HG03060 (cell line): ENCODE data around the gene SMARCA4.
A peak's percentile ranks its signal among the peaks of the same experiment; 100 is the strongest.
"Not testable (repeated sequence)": the region's sequence is repeated elsewhere in the genome, so short reads cannot be mapped to it uniquely, and the experiment has no call there.

Experiments used
- ATAC-seq: cut with Tn5 transposase; IDR thresholded peaks from one replicate; pipeline ENCODE4 v1.9.1; 2021; ENCODE audit warnings: low read depth, moderate number of reproducible peaks; ENCODE audit not compliant: unreplicated experiment

SMARCA4 gene

DNA sequence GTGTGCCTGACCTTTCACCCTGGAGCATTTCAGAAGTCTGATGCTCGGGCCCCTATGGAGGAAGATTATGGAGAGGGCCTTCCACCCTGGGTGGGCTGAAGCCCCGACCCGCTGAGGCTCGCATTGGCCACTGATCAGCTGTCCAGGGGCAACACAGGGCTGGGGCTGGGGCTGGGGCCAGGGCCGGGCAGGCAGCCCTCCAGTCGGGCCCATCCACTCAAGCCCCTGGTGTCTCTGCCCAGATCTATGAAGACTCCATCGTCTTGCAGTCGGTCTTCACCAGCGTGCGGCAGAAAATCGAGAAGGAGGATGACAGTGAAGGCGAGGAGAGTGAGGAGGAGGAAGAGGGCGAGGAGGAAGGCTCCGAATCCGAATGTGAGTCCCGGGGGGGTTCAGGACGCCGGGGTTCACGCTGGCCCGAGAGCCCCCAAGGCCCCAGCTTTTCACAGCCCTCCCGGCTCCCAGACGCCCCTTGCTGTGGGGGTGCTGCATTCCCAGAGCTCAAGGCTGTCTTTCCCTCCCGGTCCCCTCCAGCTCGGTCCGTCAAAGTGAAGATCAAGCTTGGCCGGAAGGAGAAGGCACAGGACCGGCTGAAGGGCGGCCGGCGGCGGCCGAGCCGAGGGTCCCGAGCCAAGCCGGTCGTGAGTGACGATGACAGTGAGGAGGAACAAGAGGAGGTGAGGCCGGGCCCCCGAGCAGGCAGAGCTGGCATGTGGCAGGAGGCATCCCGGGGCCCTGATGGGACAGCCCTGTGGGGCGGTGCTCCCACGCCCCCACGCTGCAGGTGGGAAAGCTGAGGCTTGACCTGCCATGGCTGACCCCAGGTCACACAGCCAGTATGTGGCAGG, 98.9 kb downstream of the SMARCA4 start:
- ATAC-seq = no peak

- no peak for ATAC-seq
These were observed 101.1 kb downstream of the SMARCA4 start for GRCh38 chr19:11061952-11062351.

GRCh38 chr19:11063434-11063833, 102.6 kb downstream of the SMARCA4 start:
- no peak for ATAC-seq

GRCh38 chr19:11064831-11065303, 104.0 kb downstream of the SMARCA4 start:
- ATAC-seq = no peak

- no peak for ATAC-seq
These were observed 105.5 kb downstream of the SMARCA4 start for GRCh38 chr19:11066326-11066725.

DNA sequence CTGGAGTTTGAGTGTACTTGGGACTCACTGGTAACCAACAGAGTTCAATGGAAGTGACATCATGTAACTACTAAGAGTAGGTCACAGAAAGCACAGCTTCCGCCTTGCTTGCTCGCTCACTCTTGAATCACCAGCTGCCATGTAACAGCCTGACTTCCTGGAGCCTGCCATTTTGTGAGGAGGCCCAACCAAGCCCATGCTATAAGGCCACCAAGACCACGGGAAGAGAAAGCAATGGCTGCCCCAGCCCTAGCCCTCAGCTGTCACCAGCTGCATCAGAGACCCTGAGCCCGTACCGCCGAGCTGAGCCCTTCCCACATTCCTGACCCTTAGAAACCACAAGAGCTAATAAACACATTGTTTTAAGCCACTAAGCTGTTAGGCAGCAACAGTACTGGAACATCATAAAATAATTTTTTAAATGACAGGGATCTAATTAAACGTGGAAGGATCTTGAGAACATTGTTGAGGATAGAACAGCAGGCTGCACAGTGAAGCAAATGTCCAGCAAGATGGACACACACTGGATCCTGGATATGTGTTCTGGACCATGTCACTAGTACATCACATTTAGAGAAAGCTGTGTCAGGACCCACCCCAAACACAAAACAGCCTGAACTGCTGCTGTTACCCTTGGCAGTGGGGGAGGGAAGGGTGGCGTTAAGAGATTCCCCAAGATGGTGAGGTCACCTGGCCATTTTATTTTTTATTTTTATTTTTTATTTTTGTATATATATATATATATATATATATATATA, 106.7 kb downstream of the SMARCA4 start:
- no peak for ATAC-seq

GRCh38 chr19:11069561-11069960, 108.7 kb downstream of the SMARCA4 start:
- ATAC-seq = no peak

GRCh38 chr19:11070123-11070522, 109.3 kb downstream of the SMARCA4 start:
- ATAC-seq = no peak

DNA sequence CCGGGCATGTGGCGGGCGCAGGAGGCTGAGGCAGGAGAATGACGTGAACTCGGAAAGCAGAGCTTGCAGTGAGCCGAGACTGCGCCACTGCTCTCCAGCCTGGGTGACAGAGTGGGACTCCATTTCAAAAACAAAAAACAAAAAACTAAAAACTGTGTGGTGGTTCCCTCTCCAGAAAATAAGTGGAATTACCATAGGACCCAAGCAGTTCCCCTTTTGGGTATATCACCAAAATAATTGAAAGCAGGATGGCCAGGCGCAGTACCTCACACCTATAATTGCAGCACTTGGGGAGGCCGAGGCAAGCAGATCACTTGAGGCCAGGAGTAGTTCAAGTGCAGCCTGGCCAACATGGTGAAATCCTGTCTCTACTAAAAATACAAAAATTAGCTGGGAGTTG, 112.7 kb downstream of the SMARCA4 start:
- no peak for ATAC-seq

- not testable (repeated sequence) for ATAC-seq
These were observed 116.0 kb downstream of the SMARCA4 start for GRCh38 chr19:11076792-11077191.

- no peak for ATAC-seq
These were observed 118.1 kb downstream of the SMARCA4 start for GRCh38 chr19:11078893-11079292.

DNA sequence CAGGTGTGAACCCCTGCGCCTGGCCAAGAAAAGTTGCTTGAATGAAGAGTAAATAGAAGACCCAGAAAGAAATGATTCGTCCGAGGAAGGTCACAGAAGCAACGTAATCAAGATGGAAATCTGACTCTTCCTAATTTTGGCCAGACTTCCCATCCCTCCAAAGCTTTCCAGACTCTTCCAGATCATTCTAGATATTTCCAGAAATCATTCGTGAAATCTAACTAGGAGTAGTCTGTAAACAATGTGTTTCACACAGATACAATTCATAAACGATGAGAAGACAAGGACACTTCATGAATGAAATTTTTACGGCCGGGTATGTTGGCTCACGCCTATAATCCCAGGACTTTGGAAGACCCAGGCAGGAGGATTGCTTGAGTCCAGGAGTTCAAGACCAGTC, 119.2 kb downstream of the SMARCA4 start:
- no peak for ATAC-seq

DNA sequence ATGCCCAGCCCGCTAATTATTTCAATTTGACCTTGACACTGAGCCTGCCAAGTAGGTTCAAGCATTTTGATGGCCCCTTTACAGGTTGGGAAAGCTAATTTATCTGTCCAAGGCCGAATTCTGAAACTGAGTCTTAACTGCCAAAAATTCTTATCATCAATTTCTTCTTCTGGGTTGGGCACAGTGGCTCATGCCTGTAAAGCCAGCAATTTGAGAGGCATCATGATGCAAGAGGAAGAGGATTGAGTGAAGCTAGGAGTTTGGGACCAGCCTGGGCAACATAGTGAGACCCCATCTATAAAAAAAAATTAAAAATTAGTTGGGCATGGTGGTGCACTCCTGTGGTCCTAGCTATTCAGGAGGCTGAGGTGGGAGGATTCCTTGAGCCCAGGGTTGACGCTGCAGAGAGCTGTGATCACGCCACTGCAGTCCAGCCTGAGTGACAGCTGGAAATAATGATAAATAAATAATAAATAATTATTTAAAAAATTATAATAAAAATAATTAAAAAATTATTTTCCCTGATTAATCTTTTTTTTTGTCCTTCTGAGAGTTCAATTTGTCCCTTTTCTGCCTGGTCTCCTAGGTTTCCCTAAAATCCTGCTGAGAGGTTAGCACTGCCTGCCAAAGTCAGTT, 127.2 kb downstream of the SMARCA4 start:
- no peak for ATAC-seq

DNA sequence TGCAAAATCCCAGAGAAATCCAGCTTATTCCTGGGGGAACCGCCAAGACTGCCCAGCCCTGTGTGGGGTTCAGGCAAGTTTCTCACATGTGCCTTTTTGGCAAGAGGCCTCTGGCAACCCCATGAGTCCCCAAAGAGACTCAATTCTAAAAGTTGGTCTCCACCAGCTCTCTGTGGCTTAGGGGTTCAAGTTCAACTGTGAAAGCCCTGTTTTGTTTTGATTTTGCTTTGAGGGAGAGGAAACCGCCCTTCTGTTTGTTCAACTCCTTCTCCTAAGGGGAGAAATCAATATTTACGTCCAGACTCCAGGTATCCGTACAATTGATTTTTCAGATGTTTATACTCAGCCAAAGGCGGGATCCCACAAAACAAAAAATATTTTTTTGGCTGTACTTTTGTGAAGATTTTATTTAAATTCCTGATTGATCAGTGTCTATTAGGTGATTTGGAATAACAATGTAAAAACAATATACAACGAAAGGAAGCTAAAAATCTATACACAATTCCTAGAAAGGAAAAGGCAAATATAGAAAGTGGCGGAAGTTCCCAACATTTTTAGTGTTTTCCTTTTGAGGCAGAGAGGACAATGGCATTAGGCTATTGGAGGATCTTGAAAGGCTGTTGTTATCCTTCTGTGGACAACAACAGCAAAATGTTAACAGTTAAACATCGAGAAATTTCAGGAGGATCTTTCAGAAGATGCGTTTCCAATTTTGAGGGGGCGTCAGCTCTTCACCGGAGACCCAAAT, 127.8 kb downstream of the SMARCA4 start:
- no peak for ATAC-seq

- no peak for ATAC-seq
These were observed 128.6 kb downstream of the SMARCA4 start, which contains the start of gene LDLR for GRCh38 chr19:11089254-11090013. Gene LDLR (plus strand): TSS chr19:11089463. CDS start chr19:11089549, 86 bp downstream.

GRCh38 chr19:11090014-11090263, 129.1 kb downstream of the SMARCA4 start:
- not testable (repeated sequence) for ATAC-seq

DNA sequence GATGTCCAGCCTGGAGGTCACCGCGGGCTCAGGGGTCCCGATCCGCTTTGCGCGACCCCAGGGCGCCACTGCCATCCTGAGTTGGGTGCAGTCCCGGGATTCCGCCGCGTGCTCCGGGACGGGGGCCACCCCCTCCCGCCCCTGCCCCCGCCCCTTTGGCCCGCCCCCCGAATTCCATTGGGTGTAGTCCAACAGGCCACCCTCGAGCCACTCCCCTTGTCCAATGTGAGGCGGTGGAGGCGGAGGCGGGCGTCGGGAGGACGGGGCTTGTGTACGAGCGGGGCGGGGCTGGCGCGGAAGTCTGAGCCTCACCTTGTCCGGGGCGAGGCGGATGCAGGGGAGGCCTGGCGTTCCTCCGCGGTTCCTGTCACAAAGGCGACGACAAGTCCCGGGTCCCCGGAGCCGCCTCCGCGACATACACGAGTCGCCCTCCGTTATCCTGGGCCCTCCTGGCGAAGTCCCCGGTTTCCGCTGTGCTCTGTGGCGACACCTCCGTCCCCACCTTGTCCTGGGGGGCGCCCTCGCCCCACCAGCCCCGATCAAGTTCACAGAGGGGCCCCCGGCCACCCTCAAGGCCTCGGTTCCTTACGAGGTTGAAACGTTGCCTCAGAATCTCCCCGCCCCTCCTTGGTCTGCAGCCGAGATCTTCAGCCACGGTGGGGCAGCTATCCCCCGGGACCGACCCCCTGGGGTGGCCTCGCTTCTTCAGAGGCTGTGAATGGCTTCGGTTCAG, 129.6 kb downstream of the SMARCA4 start:
- ATAC-seq = peak; percentile 34

GRCh38 chr19:11090997-11091702, 130.3 kb downstream of the SMARCA4 start:
- no peak for ATAC-seq

DNA sequence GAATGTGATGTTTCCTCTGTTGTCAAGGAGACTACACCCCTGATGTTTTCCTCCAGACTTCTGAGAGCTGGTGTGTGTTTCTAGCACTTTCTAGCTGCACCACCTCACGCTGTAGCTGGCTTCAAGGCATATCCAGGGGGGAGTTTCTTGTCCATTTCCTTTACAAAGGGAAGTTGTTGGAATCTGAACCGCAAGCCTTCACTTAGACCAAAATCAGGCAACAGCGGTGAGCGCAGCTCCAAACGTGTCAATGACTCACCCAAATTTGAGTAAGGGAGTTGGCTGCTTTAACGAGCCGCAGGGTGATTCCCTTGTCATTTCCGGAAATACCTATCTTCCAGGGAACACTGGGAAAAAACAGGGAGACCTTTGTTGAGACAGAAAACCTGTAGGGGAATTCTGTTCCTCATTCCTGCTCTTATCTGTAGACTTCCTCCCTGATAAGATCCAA, 130.9 kb downstream of the SMARCA4 start:
- ATAC-seq = no peak
